Measurements from ENCODE around the gene TNXB.

TNXB gene

GRCh38 chr6:32097364-32097763 is 11.8 kb downstream of the TNXB start:
- no peak overlapping the region for H3K9ac ChIP-seq (ENCODE audit: low read length)
- H2AFZ ChIP-seq (ENCODE audit: low read depth, low read length): no peak overlapping the region

GRCh38 chr6:32096394-32097258 is 12.5 kb downstream of the TNXB start:
- Histone ChIP-seq H3K4me3 (ENCODE audit: low read length) (no peak overlapping the region), H3K4me1 (ENCODE audit: low read length) (no peaks in the 10 kb centered on the region), H3K4me2 (ENCODE audit: low read length) (no peak overlapping the region), H3K27me3 (ENCODE audit: low read depth, low read length) (peaks cover 14% of the 10 kb centered on the region; the same call in 1 of the 2 replicates), H3K9ac (ENCODE audit: low read length) (no peak overlapping the region), H3K27ac (ENCODE audit: low read length) (no peak overlapping the region), H3K9me3 (ENCODE audit: insufficient read depth, low read length) (no peaks in the 10 kb centered on the region), H3K36me3 (replicated peaks; ENCODE audit: low read depth, low read length) (no peaks in the 10 kb centered on the region), H3K79me2 (ENCODE audit: low read length) (no peaks in the 10 kb centered on the region), H4K20me1 (ENCODE audit: insufficient read depth, low read length) (no peaks in the 10 kb centered on the region), H2AFZ (ENCODE audit: low read depth, low read length) (no peak overlapping the region)
- TF ChIP-seq CTCF (IDR thresholded peaks at IDR 0.05; ENCODE audit: low read depth, low read length) (no peak), EZH2phosphoT487 (IDR thresholded peaks at IDR 0.05; ENCODE audit: low read depth) (no peak)

More at GRCh38 chr6:32097364-32097763, 11.8 kb downstream of the TNXB start:
- Histone ChIP-seq H3K27me3 (ENCODE audit: low read depth, low read length) (peaks cover 7% of the 10 kb centered on the region; the same call in 1 of the 2 replicates), H3K4me3 (ENCODE audit: low read length) (no peak overlapping the region), H4K20me1 (ENCODE audit: insufficient read depth, low read length) (no peaks in the 10 kb centered on the region), H3K9me3 (ENCODE audit: insufficient read depth, low read length) (no peaks in the 10 kb centered on the region), H3K36me3 (replicated peaks; ENCODE audit: low read depth, low read length) (no peaks in the 10 kb centered on the region), H3K4me1 (ENCODE audit: low read length) (no peaks in the 10 kb centered on the region), H3K27ac (ENCODE audit: low read length) (no peak overlapping the region), H3K4me2 (ENCODE audit: low read length) (no peak overlapping the region), H3K79me2 (ENCODE audit: low read length) (no peaks in the 10 kb centered on the region)
- TF ChIP-seq CTCF (IDR thresholded peaks at IDR 0.05; ENCODE audit: low read depth, low read length): no peak
- TF ChIP-seq EZH2phosphoT487 (IDR thresholded peaks at IDR 0.05; ENCODE audit: low read depth): no peak

- H2AFZ ChIP-seq (ENCODE audit: low read depth, low read length): no peak overlapping the region
- H3K9me3 ChIP-seq (ENCODE audit: insufficient read depth, low read length): no peaks in the 10 kb centered on the region
- no peaks in the 10 kb centered on the region for H3K79me2 ChIP-seq (ENCODE audit: low read length)
- H3K9ac ChIP-seq (ENCODE audit: low read length): no peak overlapping the region
- no peaks in the 10 kb centered on the region for H3K36me3 ChIP-seq (replicated peaks; ENCODE audit: low read depth, low read length)
- no peak overlapping the region for H3K4me3 ChIP-seq (ENCODE audit: low read length)
- no peaks in the 10 kb centered on the region for H3K4me1 ChIP-seq (ENCODE audit: low read length)
- no peak for TF ChIP-seq CTCF (IDR thresholded peaks at IDR 0.05; ENCODE audit: low read depth, low read length)
- TF ChIP-seq EZH2phosphoT487 (IDR thresholded peaks at IDR 0.05; ENCODE audit: low read depth): no peak
- no peaks in the 10 kb centered on the region for H4K20me1 ChIP-seq (ENCODE audit: insufficient read depth, low read length)
- H3K4me2 ChIP-seq (ENCODE audit: low read length): no peak overlapping the region
- H3K27me3 ChIP-seq (ENCODE audit: low read depth, low read length): peaks cover 14% of the 10 kb centered on the region; the same call in 1 of the 2 replicates
- no peak overlapping the region for H3K27ac ChIP-seq (ENCODE audit: low read length)
These were observed 13.1 kb downstream of the TNXB start for GRCh38 chr6:32096087-32096393.

- Histone ChIP-seq H3K4me2 (ENCODE audit: low read length) (no peak overlapping the region), H3K36me3 (replicated peaks; ENCODE audit: low read depth, low read length) (no peaks in the 10 kb centered on the region), H3K27me3 (ENCODE audit: low read depth, low read length) (peaks cover 18% of the 10 kb centered on the region), H3K9ac (ENCODE audit: low read length) (no peak overlapping the region), H3K4me3 (ENCODE audit: low read length) (no peak overlapping the region), H3K27ac (ENCODE audit: low read length) (no peak overlapping the region), H4K20me1 (ENCODE audit: insufficient read depth, low read length) (no peaks in the 10 kb centered on the region), H2AFZ (ENCODE audit: low read depth, low read length) (no peak overlapping the region), H3K4me1 (ENCODE audit: low read length) (no peaks in the 10 kb centered on the region), H3K79me2 (ENCODE audit: low read length) (no peaks in the 10 kb centered on the region), H3K9me3 (ENCODE audit: insufficient read depth, low read length) (no peaks in the 10 kb centered on the region)
- TF ChIP-seq EZH2phosphoT487 (IDR thresholded peaks at IDR 0.05; ENCODE audit: low read depth) (no peak), CTCF (IDR thresholded peaks at IDR 0.05; ENCODE audit: low read depth, low read length) (no peak)
These were observed 13.6 kb downstream of the TNXB start for GRCh38 chr6:32095338-32096086.

All from OCI-LY3 (cell line).